Fibroblast of mammary gland (primary cell): ENCODE measurements around the gene SDC4.

Experiments
- DNase-seq: peaks from one replicate; pipeline ENCODE4 v3.0.0-alpha.2; 2010; ENCODE audit warnings: low read depth
- H3K4me3 ChIP-seq: 2 replicates; pipeline ENCODE4 v1.5.1; 2011; ENCODE audit warnings: low read depth, mild to moderate bottlenecking, low read length, moderate library complexity; ENCODE audit not compliant: control insufficient read depth
- TF ChIP-seq, protein P1 (sequence below): conservative IDR thresholded peaks from 2 replicates; pipeline ENCODE4 v1.5.1; 2011; ENCODE audit warnings: low read depth, low read length, inconsistent platforms; ENCODE audit not compliant: control insufficient read depth, insufficient read depth

The SDC4 gene

DNA sequence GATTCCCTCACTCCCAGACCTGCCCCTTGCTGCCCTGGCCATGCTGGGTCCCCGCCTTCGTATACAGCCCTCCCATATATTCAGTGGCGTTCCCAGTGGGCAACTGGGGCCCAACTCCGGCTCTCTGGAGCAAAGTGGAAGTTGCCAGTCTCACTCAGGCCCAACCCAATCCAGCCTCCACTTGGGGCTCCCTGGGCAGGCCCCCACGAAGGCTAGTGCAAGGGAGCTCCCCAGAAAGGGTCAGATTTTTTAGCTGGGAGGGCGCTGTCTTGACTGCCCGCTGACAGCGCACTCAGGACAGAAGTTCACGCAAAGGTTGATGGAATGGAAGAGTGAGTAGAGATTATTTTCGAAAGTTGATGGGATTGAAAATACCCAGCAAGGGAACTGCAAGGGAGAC, 24.0 kb upstream of the SDC4 start:
- no peak for DNase-seq
- TF ChIP-seq, protein P1, sequence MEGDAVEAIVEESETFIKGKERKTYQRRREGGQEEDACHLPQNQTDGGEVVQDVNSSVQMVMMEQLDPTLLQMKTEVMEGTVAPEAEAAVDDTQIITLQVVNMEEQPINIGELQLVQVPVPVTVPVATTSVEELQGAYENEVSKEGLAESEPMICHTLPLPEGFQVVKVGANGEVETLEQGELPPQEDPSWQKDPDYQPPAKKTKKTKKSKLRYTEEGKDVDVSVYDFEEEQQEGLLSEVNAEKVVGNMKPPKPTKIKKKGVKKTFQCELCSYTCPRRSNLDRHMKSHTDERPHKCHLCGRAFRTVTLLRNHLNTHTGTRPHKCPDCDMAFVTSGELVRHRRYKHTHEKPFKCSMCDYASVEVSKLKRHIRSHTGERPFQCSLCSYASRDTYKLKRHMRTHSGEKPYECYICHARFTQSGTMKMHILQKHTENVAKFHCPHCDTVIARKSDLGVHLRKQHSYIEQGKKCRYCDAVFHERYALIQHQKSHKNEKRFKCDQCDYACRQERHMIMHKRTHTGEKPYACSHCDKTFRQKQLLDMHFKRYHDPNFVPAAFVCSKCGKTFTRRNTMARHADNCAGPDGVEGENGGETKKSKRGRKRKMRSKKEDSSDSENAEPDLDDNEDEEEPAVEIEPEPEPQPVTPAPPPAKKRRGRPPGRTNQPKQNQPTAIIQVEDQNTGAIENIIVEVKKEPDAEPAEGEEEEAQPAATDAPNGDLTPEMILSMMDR, result no peak
- no peak overlapping the region for H3K4me3 ChIP-seq

DNA sequence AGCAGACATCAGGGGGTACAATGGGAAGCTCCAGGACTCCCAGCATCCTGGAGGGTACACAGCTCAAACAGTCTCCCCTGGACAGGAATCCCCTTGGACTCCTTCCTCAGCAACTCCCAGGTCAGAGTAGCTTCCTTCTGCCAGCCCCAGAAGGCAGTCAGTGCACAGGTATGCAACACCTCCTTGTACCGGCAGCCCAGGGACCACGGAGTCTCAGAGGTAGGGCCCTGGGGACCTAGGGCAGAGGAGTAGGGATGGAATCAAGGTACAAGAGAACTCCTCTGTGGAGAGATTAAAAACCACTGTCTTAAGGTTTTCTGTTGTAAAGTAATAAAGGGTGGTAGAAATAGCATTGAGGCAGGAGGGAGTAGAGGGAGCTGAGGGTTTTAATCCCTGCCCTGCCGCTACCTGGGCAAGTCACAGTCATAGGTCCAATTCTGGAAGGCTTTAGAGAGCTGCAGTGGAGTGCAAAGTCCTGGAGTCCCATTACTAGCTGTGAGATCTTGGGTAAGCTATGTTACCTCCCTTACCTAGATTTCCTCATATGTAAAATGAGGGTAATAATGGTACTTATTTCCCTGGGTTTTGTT, 22.4 kb upstream of the SDC4 start:
- H3K4me3 ChIP-seq, result no peak overlapping the region
- no peak for DNase-seq
- TF ChIP-seq, protein P1, result no peak

DNA sequence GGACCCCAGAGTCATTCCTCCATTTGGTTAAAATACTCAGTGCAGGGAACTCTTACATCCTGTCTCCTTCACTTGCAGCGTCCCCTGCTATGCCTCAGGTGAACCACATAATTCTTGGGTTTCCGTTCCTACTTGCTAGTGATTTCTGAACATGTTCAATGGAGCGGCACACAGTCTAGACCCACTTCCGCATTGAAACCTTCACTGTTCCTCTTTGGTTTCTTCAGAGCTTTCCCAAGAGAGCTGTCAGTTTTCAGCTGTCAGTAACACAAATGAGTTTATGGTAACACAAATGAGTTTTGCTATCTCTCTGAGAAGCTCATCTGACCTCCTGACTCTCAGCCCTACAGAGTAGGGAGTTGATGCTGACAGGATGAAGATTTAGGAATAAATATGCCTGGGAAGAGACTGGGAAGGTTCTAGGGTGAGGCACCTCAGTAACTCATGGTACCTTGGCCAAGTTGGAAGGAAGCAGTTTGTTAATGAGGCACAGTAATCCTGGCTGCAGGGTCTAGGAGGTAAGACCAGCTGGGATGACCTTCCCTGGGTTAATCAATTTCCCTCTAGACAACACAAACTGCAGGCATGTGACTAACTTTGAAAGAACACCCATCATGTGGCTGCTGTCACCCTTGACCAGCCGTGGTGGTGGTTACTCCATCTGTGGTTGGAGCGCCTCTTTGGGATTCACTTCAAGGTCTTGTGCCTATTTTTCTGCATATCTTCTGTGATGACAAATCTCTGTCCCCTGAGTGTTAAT, 20.2 kb upstream of the SDC4 start:
- DNase-seq, result no peak
- no peak overlapping the region for H3K4me3 ChIP-seq
- TF ChIP-seq, protein P1, result no peak

GRCh38 chr20:45367126-45367525, 18.9 kb upstream of the SDC4 start:
- TF ChIP-seq, protein P1, result no peak
- DNase-seq, result no peak
- H3K4me3 ChIP-seq, result no peak overlapping the region

DNA sequence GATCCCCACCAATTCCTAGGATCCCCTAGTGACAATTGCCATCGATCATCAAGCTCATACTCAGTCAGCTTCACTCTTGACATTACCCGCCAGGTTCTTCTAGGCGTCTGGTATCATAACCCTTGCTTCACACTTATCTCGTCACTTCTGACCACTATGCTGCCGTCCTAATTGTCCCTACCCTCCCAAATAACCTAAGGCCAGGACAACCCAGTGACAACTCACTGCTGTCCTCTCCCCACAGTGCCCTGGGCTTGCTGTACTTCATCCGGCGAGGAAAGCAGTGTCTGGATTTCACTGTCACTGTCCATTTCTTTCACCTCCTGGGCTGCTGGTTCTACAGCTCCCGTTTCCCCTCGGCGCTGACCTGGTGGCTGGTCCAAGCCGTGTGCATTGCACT, 18.4 kb upstream of the SDC4 start:
- DNase-seq, result no peak
- TF ChIP-seq, protein P1, result no peak
- H3K4me3 ChIP-seq, result no peak overlapping the region

- TF ChIP-seq, protein P1, result no peak
Measured at GRCh38 chr20:45366192-45366591, 18.0 kb upstream of the SDC4 start.

More at GRCh38 chr20:45366192-45366591, 18.0 kb upstream of the SDC4 start:
- no peak overlapping the region for H3K4me3 ChIP-seq
- no peak for DNase-seq
